Uterine smooth muscle cell (primary cell): ENCODE data around the gene HBD. TPM values are rescaled to one million over a fixed set of nuclear protein-coding genes. Genes with fewer than 3 reads are reported as not detected.

Experiments
- total RNA-seq: library from RNA; depleted of rRNA; stranded (reverse); fragments of >200 nt; gene quantifications from 2 replicates; pipeline ENCODE4 v1.2.3, GENCODE V29; 2014

HBD gene
- total RNA-seq, result 0.25 and 0.77 TPM in 2 replicates

GRCh38 chr11:5234381-5234834 is at the start of gene HBD:
TSS of gene HBD (minus strand) at chr11:5234483. CDS start at chr11:5234433, 50 bp downstream.

GRCh38 chr11:5269715-5270147 is 35.4 kb upstream of the HBD start, which contains the start of gene HBE1:
TSS of gene HBE1 (minus strand) at chr11:5269945. CDS start at chr11:5269890, 55 bp downstream.

GRCh38 chr11:5254646-5255413 is 20.5 kb upstream of the HBD start, which contains the start of gene HBG2:
TSS of gene HBG2 (minus strand) at chr11:5254781. CDS start at chr11:5254728, 53 bp downstream.

GRCh38 chr11:5249807-5250396 is 15.6 kb upstream of the HBD start, which contains the start of gene HBG1:
TSS of gene HBG1 (minus strand) at chr11:5249857. CDS start at chr11:5249804, 53 bp downstream.

GRCh38 chr11:5226732-5227310 is 7.5 kb downstream of the HBD start, which contains the start of gene HBB:
TSS of gene HBB (minus strand) at chr11:5227071. CDS start at chr11:5227021, 50 bp downstream.

GRCh38 chr11:5200582-5200981 is 33.7 kb downstream of the HBD start, which contains the start of gene OR51V1:
TSS of gene OR51V1 (minus strand) at chr11:5200682. CDS start at chr11:5200682, 0 bp downstream.

Other genes with a start within 250 kb of the HBD start
- gene OR51L1, start 239.6 kb downstream of the HBD start, total RNA-seq, result 0.12 TPM in 1 of 2 replicates, not detected in the other
- not detected in 2 replicates for gene OR52J3, start 188.0 kb downstream of the HBD start, total RNA-seq
- gene OR52E2, start 174.9 kb downstream of the HBD start, total RNA-seq, result not detected in 2 replicates
- not detected in 2 replicates for gene OR52E1, start 164.9 kb downstream of the HBD start, total RNA-seq
- not detected in 2 replicates for gene OR52A5, start 96.1 kb downstream of the HBD start, total RNA-seq
- gene OR52A1, start 79.7 kb downstream of the HBD start, total RNA-seq, result not detected in 2 replicates
- not detected in 2 replicates for gene OR51V1, start 33.8 kb downstream of the HBD start, total RNA-seq
- gene HBB, start 7.4 kb downstream of the HBD start, total RNA-seq, result not detected in 2 replicates
- not detected in 2 replicates for gene HBG1, start 15.4 kb upstream of the HBD start, total RNA-seq
- gene HBG2, start 20.3 kb upstream of the HBD start, total RNA-seq, result not detected in 2 replicates
- gene HBE1, start 35.5 kb upstream of the HBD start, total RNA-seq, result not detected in 2 replicates
- gene OR51B4, start 67.5 kb upstream of the HBD start, total RNA-seq, result 0.11 TPM in 1 of 2 replicates, not detected in the other
- 0.12 TPM in 1 of 2 replicates, not detected in the other for gene OR51B2, start 89.8 kb upstream of the HBD start, total RNA-seq
- 0.12 TPM in 1 of 2 replicates, not detected in the other for gene OR51B5, start 109.0 kb upstream of the HBD start, total RNA-seq
- not detected in 2 replicates for gene OR51B6, start 117.0 kb upstream of the HBD start, total RNA-seq
- 0.11 TPM in 1 of 2 replicates, not detected in the other for gene OR51M1, start 149.3 kb upstream of the HBD start, total RNA-seq
- gene OR51Q1, start 187.6 kb upstream of the HBD start, total RNA-seq, result not detected in 2 replicates
- gene OR51I1, start 207.0 kb upstream of the HBD start, total RNA-seq, result 0.11 TPM in 1 of 2 replicates, not detected in the other
- gene OR51I2, start 214.8 kb upstream of the HBD start, total RNA-seq, result not detected in 2 replicates